Glutamatergic neuron (in vitro differentiated cells): ENCODE results near the gene FAAP100. TPM values are rescaled to one million over a fixed set of nuclear protein-coding genes. Genes with fewer than 3 reads are reported as not detected.

Experiments used
- DNase-seq: peaks from one replicate; pipeline ENCODE4 v3.0.0; 2022
- H3K27ac Mint-ChIP-seq: one replicate; pipeline ENCODE4 v1.8.0; 2020; ENCODE audit warnings: mild to moderate bottlenecking, mixed read lengths, inconsistent platforms; ENCODE audit not compliant: unreplicated experiment
- H3K27me3 Mint-ChIP-seq: one replicate; pipeline ENCODE4 v1.8.0; 2020; ENCODE audit warnings: mild to moderate bottlenecking, moderate library complexity, mixed read lengths, inconsistent platforms; ENCODE audit not compliant: unreplicated experiment
- H3K36me3 Mint-ChIP-seq: one replicate; pipeline ENCODE4 v1.8.0; 2020; ENCODE audit warnings: mild to moderate bottlenecking, mixed read lengths, inconsistent platforms; ENCODE audit not compliant: unreplicated experiment
- H3K4me1 Mint-ChIP-seq: one replicate; pipeline ENCODE4 v1.8.0; 2020; ENCODE audit warnings: mild to moderate bottlenecking, low read depth, mixed read lengths, inconsistent platforms; ENCODE audit not compliant: unreplicated experiment
- H3K4me3 Mint-ChIP-seq: one replicate; pipeline ENCODE4 v1.8.0; 2020; ENCODE audit warnings: mild to moderate bottlenecking, mixed read lengths, inconsistent platforms; ENCODE audit not compliant: unreplicated experiment
- H3K9me3 Mint-ChIP-seq: one replicate; pipeline ENCODE4 v1.8.0; 2020; ENCODE audit warnings: mild to moderate bottlenecking, moderate library complexity, mixed read lengths, inconsistent platforms; ENCODE audit not compliant: unreplicated experiment
- CTCF ChIP-seq: fragments of 200-600 bp; sonication (generic); IDR thresholded peaks from one replicate; pipeline ENCODE4 v1.5.0; 2021; ENCODE audit not compliant: partially characterized antibody, unreplicated experiment
- total RNA-seq: library from RNA; stranded (reverse); fragmentation: NEBNext Ultra II Directional; extraction: Animal tissue kit (Norgen Biotek cat#: 25700); gene quantifications from one replicate; pipeline ENCODE4 v1.2.1, GENCODE V29; 2021; ENCODE audit not compliant: unreplicated experiment

The FAAP100 gene
- total RNA-seq, 1 donor from 2014 or later = 56.5 TPM

GRCh38 chr17:81512562-81513371 lies 39.4 kb downstream of the FAAP100 start, which contains the start of gene ACTG1:
ACTG1 (minus strand) TSS chr17:81512799; CDS start chr17:81512354, 445 bp downstream.
- Mint-ChIP-seq H3K36me3 (peaks cover 29% of the 10 kb centered on the region), H3K27ac (peak within 1 kb of the TSS; percentile 91), H3K4me3 (peak within 1 kb of the TSS; percentile 100), H3K27me3 (peaks cover 38% of the 10 kb centered on the region), H3K4me1 (peaks cover 10% of the 10 kb centered on the region), H3K9me3 (peaks cover 36% of the 10 kb centered on the region)
- DNase-seq = peak; percentile 89
- TF ChIP-seq CTCF = no peak

- Mint-ChIP-seq H3K27ac (peak overlapping the region; percentile 91), H3K9me3 (peaks cover 38% of the 10 kb centered on the region), H3K36me3 (peaks cover 29% of the 10 kb centered on the region), H3K4me3 (peak overlapping the region; percentile 100), H3K4me1 (peaks cover 12% of the 10 kb centered on the region), H3K27me3 (peaks cover 38% of the 10 kb centered on the region)
- no peak for TF ChIP-seq CTCF
- no peak for DNase-seq
These were observed 40.2 kb downstream of the FAAP100 start for GRCh38 chr17:81511804-81512561.

DNA sequence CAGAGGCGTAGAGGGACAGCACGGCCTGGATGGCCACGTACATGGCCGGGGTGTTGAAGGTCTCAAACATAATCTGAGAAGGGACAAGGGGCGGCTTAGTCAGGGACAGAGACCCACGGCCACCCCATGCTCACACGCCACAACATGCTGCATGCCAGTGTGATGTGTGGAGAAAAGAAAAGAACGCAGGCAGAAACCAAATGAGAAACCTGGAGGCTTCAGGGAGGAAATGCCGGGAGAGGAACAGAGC lies 40.7 kb downstream of the FAAP100 start:
- Mint-ChIP-seq H3K27ac (peak overlapping the region; percentile 91), H3K9me3 (peaks cover 38% of the 10 kb centered on the region), H3K4me1 (peaks cover 12% of the 10 kb centered on the region), H3K27me3 (peaks cover 38% of the 10 kb centered on the region), H3K4me3 (peak overlapping the region; percentile 100), H3K36me3 (peaks cover 29% of the 10 kb centered on the region)
- no peak for TF ChIP-seq CTCF
- no peak for DNase-seq

GRCh38 chr17:81510785-81511553 lies 41.2 kb downstream of the FAAP100 start:
- peaks cover 38% of the 10 kb centered on the region for H3K9me3 Mint-ChIP-seq
- H3K27ac Mint-ChIP-seq = peak overlapping the region; percentile 91
- peak; percentile 34 for DNase-seq
- TF ChIP-seq CTCF = no peak
- peaks cover 29% of the 10 kb centered on the region for H3K36me3 Mint-ChIP-seq
- H3K4me3 Mint-ChIP-seq = peak overlapping the region; percentile 100
- H3K27me3 Mint-ChIP-seq = peaks cover 37% of the 10 kb centered on the region
- H3K4me1 Mint-ChIP-seq = peaks cover 9% of the 10 kb centered on the region
